ENCODE data around the gene TSPAN13.

The TSPAN13 gene

DNA sequence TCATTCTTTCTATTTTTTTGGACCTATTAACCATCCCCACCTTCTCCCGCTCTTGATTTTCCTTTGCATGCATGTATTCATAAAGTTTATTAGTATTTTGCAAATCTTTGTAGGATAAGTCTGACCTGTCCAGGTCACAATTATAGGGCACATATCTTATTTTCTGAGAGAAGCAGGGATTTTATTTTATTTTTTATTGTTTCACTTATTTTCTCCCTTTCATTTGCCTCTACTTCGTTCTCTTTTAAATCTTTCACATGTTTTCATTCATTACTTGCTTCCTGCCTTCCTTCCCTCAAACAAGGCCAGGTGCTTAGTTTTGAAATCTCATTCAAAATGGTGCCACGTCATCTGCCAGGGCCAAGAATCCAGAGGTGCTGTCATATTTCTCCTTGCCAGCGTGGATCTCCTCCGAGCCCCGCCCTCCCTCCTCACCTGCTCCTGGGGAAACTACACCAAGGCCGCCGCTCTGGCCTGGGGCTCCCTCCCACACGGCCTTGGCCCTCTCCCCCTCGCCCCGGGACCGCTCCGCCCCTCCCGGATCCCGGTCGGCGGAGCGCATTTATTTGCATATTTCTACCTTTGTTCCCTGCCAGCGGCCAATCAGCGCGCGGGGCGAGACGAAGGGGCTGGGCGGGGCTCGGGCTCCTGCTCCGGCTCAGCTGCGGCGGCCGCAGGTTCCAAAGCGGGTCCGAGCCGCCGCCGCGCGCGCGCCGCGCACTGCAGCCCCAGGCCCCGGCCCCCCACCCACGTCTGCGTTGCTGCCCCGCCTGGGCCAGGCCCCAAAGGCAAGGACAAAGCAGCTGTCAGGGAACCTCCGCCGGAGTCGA lies at the start of gene TSPAN13:
Gene TSPAN13, plus strand, starts transcription at position 654 of the 830 bp plus-strand sequence. CDS start 213 bp downstream, outside the sequence.
- no peak for DNase-seq (ENCODE audit: low read depth)

DNA sequence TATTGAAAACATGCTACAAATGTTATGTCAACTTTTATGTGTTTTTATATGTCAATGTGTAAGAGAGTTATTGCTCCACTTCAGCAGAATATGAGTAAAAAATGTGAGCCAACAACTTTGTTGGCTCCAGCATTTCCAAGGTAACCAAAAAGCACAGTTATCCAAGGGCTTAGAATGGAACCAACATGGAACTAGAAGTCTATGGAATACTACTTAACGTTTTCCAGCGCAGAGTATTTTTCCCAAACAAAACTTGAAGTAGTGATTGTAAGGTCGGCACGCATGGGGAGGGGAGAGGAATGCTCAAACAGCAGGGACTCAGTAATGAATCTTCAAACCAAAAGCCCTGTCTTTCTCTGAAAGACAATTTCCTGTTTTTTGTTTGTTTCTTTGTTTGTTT lies 45.0 kb upstream of the TSPAN13 start:
- no peak for DNase-seq (ENCODE audit: low read depth)

DNA sequence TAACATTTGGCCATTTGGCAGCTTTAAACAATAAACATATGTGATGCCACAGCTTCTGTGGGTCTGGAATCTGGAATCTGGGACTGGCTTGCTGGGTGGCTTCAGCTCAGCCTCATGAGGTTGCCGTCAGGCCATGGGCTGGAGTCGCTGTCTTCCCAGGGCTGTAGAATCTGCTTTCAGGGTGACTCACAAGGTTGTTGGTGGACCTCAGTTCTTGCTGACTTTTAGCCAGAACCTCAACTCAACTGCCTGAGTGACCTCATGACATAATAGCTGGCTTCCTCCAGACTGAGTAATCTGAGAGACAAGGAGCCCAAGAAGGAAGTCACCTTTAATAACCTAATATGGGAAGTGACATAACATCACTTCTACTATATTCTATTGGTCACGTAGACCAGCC lies 44.6 kb upstream of the TSPAN13 start:
- DNase-seq (ENCODE audit: low read depth) = peak; percentile 55

- DNase-seq (ENCODE audit: low read depth) = no peak
These were observed 42.9 kb upstream of the TSPAN13 start for GRCh38 chr7:16710651-16711050.

- DNase-seq (ENCODE audit: low read depth) = no peak
These were observed 41.8 kb upstream of the TSPAN13 start for GRCh38 chr7:16711730-16712129.

- DNase-seq (ENCODE audit: low read depth) = no peak
These were observed 40.6 kb upstream of the TSPAN13 start for GRCh38 chr7:16712916-16713315.

GRCh38 chr7:16715928-16716327 lies 37.6 kb upstream of the TSPAN13 start:
- no peak for DNase-seq (ENCODE audit: low read depth)

DNA sequence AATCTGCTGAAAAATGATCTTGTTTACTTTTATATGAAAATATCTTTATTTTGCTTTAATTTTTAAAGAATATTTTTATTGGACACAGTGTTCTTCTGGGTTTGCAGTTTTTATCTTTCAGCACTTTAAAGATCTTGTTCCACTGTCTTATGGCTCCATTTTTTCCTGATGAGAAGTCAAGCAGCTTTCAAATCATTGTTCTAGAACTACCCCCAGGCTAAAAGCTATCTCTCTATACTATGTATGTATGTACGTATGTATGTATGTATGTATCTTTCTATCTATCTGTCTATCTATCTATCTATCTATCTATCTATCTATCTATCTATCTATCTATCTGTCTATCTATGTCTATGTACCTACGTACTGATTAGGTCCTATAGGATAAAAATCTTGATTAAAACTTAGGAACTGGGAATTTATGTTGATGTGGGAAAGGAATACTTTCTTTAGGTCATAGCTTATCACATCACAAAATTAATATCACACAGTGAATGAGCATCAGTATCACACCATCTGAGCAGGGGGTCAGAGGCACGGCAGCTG lies 35.4 kb upstream of the TSPAN13 start:
- no peak for DNase-seq (ENCODE audit: low read depth)

DNA sequence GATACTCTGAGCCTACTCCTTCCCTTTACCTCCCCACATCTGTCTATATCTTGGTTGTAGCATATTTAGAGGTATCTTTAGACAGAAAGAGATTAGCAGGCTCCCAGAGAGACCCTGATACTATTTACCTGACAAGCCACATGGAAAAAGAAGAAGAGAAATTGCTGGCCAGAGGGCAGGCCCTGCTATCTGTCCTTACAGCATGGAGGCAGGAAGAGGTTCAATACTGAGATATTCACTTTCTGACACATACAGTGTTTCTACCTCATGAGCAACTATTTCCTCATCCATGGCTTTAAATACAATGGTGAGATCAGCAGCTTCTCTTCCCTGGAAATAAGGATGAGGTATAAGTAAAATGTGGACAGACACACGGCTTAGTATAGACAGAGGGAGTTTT lies 33.9 kb upstream of the TSPAN13 start:
- no peak for DNase-seq (ENCODE audit: low read depth)

GRCh38 chr7:16721541-16721940 lies 32.0 kb upstream of the TSPAN13 start:
- no peak for DNase-seq (ENCODE audit: low read depth)

GRCh38 chr7:16724344-16724743 lies 29.2 kb upstream of the TSPAN13 start:
- DNase-seq (ENCODE audit: low read depth) = no peak

GRCh38 chr7:16726189-16726588 lies 27.4 kb upstream of the TSPAN13 start:
- no peak for DNase-seq (ENCODE audit: low read depth)

GRCh38 chr7:16727736-16728135 lies 25.8 kb upstream of the TSPAN13 start:
- DNase-seq (ENCODE audit: low read depth) = no peak

DNA sequence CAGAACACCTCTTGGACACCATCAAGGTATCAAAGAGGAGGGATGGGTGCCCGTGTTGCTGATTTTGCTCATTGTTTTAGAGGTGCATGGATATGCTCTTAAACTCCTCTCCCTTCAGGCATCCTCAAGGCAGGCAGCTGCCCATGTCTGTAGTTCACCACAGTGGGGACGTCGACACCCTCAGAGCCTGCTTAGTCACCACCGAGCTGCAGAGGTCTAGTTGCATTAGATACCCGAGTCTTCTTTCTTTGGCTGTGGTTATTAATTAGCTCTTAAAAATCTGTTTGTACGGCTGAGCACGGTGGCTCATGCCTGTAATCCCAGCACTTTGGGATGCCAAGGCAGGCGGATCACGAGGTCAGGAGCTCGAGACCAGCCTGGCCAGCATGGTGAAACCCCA lies 24.7 kb upstream of the TSPAN13 start:
- no peak for DNase-seq (ENCODE audit: low read depth)

DNA sequence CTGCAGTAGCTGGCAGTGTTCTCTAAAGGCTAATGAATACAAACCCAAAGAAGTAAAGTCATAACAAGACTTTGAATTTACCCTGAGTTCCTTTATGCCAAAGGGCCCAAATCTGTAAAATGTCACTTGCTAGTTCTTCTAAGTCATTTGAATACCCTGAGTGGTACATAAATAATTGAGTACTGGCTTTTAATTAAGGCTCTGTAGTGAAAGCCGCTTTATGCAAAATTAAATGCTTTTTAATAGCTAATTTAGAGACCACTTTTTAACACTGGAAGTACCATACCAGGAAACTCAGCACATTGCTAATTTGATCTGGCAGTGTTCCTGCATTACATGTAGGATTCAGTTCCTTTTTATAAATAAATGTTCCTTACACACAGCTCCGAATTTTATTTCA lies 24.0 kb upstream of the TSPAN13 start:
- DNase-seq (ENCODE audit: low read depth) = no peak

DNA sequence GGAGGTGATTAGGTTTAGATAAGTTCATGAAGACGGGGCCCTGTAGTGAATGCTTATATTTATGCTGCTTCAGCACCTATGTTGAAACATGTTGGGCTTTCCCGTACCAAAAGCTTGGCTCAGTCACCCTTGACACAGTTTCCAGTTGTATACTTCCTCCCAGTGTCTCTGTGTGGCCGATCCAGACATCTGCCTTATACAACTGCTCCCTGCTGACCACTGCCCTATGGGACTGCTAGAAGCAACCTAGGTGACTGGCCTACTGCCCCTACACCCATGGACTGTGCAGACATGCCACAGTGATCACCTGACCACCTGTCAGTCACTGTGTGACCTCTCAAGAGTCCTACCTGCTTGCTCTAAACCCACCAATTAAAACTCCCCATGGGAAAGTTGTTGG lies 22.6 kb upstream of the TSPAN13 start:
- DNase-seq (ENCODE audit: low read depth) = no peak

GRCh38 chr7:16732828-16733227 lies 20.7 kb upstream of the TSPAN13 start:
- DNase-seq (ENCODE audit: low read depth) = no peak

DNA sequence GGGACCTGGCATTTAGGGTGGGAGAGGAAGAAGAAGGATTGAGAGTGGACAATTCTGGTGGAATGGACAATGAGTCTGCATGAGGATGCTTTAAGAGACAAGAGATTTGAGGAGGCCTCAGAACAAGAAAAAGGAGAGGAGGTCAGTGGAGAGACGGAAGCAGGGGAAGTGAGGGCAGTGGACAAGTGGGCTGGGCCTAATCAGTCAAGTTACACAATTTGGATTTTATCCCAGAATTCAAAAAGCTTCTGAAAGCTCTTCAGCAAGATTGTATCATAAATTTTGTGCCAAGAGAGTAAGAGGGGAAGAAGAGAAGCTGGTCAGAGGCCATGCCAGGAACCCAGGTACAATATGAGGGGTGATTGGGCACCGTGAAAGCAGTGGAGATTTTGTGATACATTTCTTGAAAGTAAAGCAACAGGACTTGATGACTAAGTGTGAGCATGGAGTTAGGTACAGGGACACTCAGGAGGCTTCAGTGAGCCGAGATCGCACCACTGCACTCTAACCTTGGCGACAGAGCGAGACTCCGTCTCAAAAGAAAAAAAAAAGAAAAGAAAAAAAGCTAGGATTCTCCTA lies 19.3 kb upstream of the TSPAN13 start:
- no peak for DNase-seq (ENCODE audit: low read depth)

DNA sequence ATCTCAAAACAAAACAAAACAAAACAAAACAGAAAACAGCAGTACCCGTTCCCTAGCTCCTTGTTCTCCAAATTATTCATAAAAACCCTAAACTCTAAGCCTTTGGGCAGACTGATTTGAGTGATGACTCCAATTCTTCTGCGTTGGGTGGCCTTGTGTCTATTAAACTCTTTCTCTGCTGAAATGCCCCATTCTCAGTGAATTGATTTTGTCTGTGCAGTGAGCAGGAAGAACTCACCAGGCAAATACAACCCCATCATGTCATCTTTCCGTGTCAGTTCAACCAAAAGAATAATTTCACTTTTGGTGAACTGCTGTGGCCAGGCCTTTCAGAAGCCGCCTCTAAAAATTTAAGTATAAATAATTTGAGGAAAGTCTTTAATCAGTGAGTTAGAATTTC lies 18.5 kb upstream of the TSPAN13 start:
- DNase-seq (ENCODE audit: low read depth) = no peak

- no peak for DNase-seq (ENCODE audit: low read depth)
These were observed 15.4 kb upstream of the TSPAN13 start for GRCh38 chr7:16738011-16738688.

- DNase-seq (ENCODE audit: low read depth) = peak; percentile 59
These were observed 13.5 kb upstream of the TSPAN13 start for GRCh38 chr7:16739863-16740622.

- no peak for DNase-seq (ENCODE audit: low read depth)
These were observed 13.0 kb upstream of the TSPAN13 start for GRCh38 chr7:16740623-16740953.
